Keratinocyte (primary cell): ENCODE data around the gene FUT4. TPM values are rescaled to one million over a fixed set of nuclear protein-coding genes. Genes with fewer than 3 reads are reported as not detected.

Source experiments
- DNase-seq: peaks from one replicate; pipeline ENCODE4 v3.0.0-alpha.2; 2011; ENCODE audit warnings: low read depth, missing footprints, low spot score
- FAIRE-seq: peaks from 2 replicates; lab custom pipeline; 2011; peaks lifted over from hg19 to GRCh38; lab: Jason Lieb, UNC
- H2AFZ ChIP-seq: 2 replicates; pipeline ENCODE4 v1.6.0; 2012; ENCODE audit warnings: low read length, control low read depth, inconsistent platforms; ENCODE audit not compliant: control insufficient read depth
- H3K27ac ChIP-seq: 2 replicates; pipeline ENCODE4 v1.5.1; 2011; ENCODE audit warnings: low read length; ENCODE audit not compliant: control insufficient read depth, insufficient read depth
- H3K27me3 ChIP-seq: 3 replicates; pipeline ENCODE4 v1.6.0; 2011; ENCODE audit warnings: low read length; ENCODE audit not compliant: control insufficient read depth, insufficient read depth; ENCODE audit errors: extremely low read depth
- H3K36me3 ChIP-seq, 2 experiments: 2 replicates in 1 of 2; 3 replicates in 1 of 2; pipeline ENCODE4 v1.5.1; 2011; ENCODE audit warnings: low read length in 2 of 2, mild to moderate bottlenecking in 1 of 2; ENCODE audit not compliant: control insufficient read depth in 2 of 2, insufficient read depth in 2 of 2; ENCODE audit errors: extremely low read depth in 1 of 2
- H3K4me1 ChIP-seq: 3 replicates; pipeline ENCODE4 v1.5.1; 2011; ENCODE audit warnings: low read length; ENCODE audit not compliant: control insufficient read depth, insufficient read depth; ENCODE audit errors: extremely low read depth
- H3K4me2 ChIP-seq: 3 replicates; pipeline ENCODE4 v1.6.0; 2011; ENCODE audit warnings: low read depth, low read length; ENCODE audit not compliant: control insufficient read depth, insufficient read depth; ENCODE audit errors: extremely low read depth
- H3K4me3 ChIP-seq, 3 experiments: fragments of 200-600 bp in 1 of 3; sonication (generic) in 1 of 3; 2 replicates in 2 of 3; 3 replicates in 1 of 3; pipeline ENCODE4 v1.5.1; 2011 to 2016; ENCODE audit warnings: low read length in 3 of 3, mild to moderate bottlenecking in 3 of 3, control low read depth in 2 of 3, inconsistent platforms in 1 of 3, low read depth in 1 of 3, mixed read lengths in 1 of 3, mixed run types in 1 of 3, moderate library complexity in 1 of 3; ENCODE audit not compliant: control insufficient read depth in 2 of 3, insufficient read depth in 2 of 3; ENCODE audit errors: extremely low read depth in 1 of 3
- H3K79me2 ChIP-seq: 2 replicates; pipeline ENCODE4 v1.6.0; 2012; ENCODE audit warnings: low read length; ENCODE audit not compliant: control insufficient read depth, insufficient read depth
- H3K9ac ChIP-seq: 3 replicates; pipeline ENCODE4 v1.6.0; 2011; ENCODE audit warnings: low read length; ENCODE audit not compliant: control insufficient read depth, insufficient read depth; ENCODE audit errors: extremely low read depth
- H3K9me1 ChIP-seq: 3 replicates; pipeline ENCODE4 v1.6.0; 2011; ENCODE audit warnings: low read length; ENCODE audit not compliant: control insufficient read depth, insufficient read depth; ENCODE audit errors: extremely low read depth
- H3K9me3 ChIP-seq: 2 replicates; pipeline ENCODE4 v1.5.1; 2012; ENCODE audit warnings: low read depth, low read length; ENCODE audit not compliant: control insufficient read depth
- H4K20me1 ChIP-seq: 3 replicates; pipeline ENCODE4 v1.6.0; 2011; ENCODE audit warnings: low read length; ENCODE audit not compliant: control insufficient read depth, insufficient read depth; ENCODE audit errors: extremely low read depth
- EZH2 ChIP-seq: IDR thresholded peaks from one replicate; pipeline ENCODE4 v1.6.1; 2012; ENCODE audit warnings: inconsistent platforms, mild to moderate bottlenecking, low read length, moderate library complexity
- dilution Hi-C: fragments of 300-500 bp; cut with MboI; formaldehyde crosslinking; loops from one replicate; pipeline ENCODE4 v1.7.0; 2020; ENCODE audit warnings: low sequenced_read_pairs; ENCODE audit not compliant: extremely low pct_ligation_motif_present
- polyA plus RNA-seq, 5 experiments: library from polyadenylated mRNA; depleted of rRNA in 3 of 5; stranded (reverse) in 3 of 5; stranded (forward) in 1 of 5; unstranded in 1 of 5; fragments of >200 nt; gene quantifications; 1 replicate in 1 of 5; 2 replicates in 3 of 5; 3 replicates in 1 of 5; pipeline versions ENCODE4 v1.2.1 to v1.2.3, GENCODE V29; 2011 to 2012; ENCODE audit warnings: missing spikeins in 2 of 5, low read depth in 1 of 5, low replicate concordance in 1 of 5
- TF ChIP-seq, protein P1 (sequence below), 3 experiments: IDR thresholded peaks in 1 of 3; conservative IDR thresholded peaks in 1 of 3; optimal IDR thresholded peaks in 1 of 3; 2 replicates in 2 of 3; 3 replicates in 1 of 3; pipeline versions ENCODE3 to v1.5.1; 2011; ENCODE audit warnings: low read length in 3 of 3, mild to moderate bottlenecking in 3 of 3, moderate library complexity in 2 of 3, control low read depth in 1 of 3, inconsistent platforms in 1 of 3; ENCODE audit not compliant: insufficient read depth in 2 of 3; ENCODE audit errors: extremely low read depth in 1 of 3

FUT4 gene
- polyA plus RNA-seq, 1 donor (not counting 4 experiments of a cell fraction or from before 2014, with no cell fraction given), result 0.39 TPM

DNA sequence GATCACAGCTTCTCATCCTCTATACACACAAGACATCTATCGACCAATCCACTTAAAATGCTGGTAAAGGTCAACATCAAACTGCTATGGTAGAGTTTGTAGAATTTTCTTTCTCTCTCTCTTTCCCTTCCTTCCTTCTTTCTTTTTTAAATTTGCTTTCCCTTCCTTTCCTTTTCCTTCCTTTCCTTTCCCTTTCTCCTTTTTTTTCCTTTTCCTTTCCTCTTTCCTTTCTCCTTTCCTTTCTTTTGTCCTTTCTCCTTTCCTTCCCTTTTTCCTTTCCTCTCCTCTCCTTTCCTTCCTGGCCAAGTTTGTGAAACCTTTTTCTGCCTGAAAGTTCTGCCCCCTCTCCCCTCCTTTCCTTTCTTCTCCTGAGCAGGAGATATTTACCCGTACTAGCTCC lies 28.3 kb upstream of the FUT4 start:
- no peak overlapping the region for H2AFZ ChIP-seq
- no peaks in the 10 kb centered on the region for H3K36me3 ChIP-seq
- H3K4me1 ChIP-seq, result peaks cover 15% of the 10 kb centered on the region
- H3K9ac ChIP-seq, result no peak overlapping the region
- DNase-seq (no peak), FAIRE-seq (no peak)
- TF ChIP-seq EZH2, result no peak
- TF ChIP-seq, protein P1, sequence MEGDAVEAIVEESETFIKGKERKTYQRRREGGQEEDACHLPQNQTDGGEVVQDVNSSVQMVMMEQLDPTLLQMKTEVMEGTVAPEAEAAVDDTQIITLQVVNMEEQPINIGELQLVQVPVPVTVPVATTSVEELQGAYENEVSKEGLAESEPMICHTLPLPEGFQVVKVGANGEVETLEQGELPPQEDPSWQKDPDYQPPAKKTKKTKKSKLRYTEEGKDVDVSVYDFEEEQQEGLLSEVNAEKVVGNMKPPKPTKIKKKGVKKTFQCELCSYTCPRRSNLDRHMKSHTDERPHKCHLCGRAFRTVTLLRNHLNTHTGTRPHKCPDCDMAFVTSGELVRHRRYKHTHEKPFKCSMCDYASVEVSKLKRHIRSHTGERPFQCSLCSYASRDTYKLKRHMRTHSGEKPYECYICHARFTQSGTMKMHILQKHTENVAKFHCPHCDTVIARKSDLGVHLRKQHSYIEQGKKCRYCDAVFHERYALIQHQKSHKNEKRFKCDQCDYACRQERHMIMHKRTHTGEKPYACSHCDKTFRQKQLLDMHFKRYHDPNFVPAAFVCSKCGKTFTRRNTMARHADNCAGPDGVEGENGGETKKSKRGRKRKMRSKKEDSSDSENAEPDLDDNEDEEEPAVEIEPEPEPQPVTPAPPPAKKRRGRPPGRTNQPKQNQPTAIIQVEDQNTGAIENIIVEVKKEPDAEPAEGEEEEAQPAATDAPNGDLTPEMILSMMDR (optimal IDR thresholded peaks at IDR 0.05 in 1 of 3, IDR thresholded peaks at IDR 0.05 in 1 of 3, conservative IDR thresholded peaks at IDR 0.05 in 1 of 3; ENCODE audit: extremely low read depth in 1 of 3, insufficient read depth in 2 of 3, low read length in 3 of 3), result no peak
- H3K79me2 ChIP-seq, result no peaks in the 10 kb centered on the region
- H3K4me3 ChIP-seq, result no peak overlapping the region
- dilution Hi-C loops, result no loop called here
- no peaks in the 10 kb centered on the region for H3K27me3 ChIP-seq
- no peaks in the 10 kb centered on the region for H4K20me1 ChIP-seq
- H3K27ac ChIP-seq, result no peak overlapping the region
- H3K4me2 ChIP-seq, result no peak overlapping the region
- H3K9me1 ChIP-seq, result no peaks in the 10 kb centered on the region
- no peaks in the 10 kb centered on the region for H3K9me3 ChIP-seq

DNA sequence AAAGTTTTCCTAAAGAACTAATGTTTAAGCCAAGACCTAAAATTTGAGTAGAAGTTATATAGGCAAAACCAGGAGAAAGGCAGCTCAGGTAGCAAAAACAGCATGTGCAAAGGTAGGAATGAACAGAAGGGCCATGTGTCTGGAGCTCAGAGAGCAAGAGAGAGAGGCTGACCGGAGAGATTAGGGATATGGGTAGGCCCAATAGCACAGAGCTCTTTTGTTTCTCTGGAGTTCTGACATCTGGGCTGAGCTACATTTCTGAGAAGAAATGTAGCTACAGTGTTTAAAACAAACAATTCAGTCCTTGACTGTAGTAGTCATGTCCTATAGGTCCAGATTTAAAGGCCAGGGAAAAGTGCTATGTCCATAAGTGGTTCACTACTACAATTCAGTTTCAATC lies 27.0 kb upstream of the FUT4 start:
- TF ChIP-seq EZH2, result no peak
- TF ChIP-seq, protein P1 (optimal IDR thresholded peaks at IDR 0.05 in 1 of 3, IDR thresholded peaks at IDR 0.05 in 1 of 3, conservative IDR thresholded peaks at IDR 0.05 in 1 of 3; ENCODE audit: extremely low read depth in 1 of 3, insufficient read depth in 2 of 3, low read length in 3 of 3), result no peak
- no peak overlapping the region for H2AFZ ChIP-seq
- H3K9ac ChIP-seq, result no peak overlapping the region
- dilution Hi-C loops, result no loop called here
- H3K9me3 ChIP-seq, result no peaks in the 10 kb centered on the region
- H3K27me3 ChIP-seq, result no peaks in the 10 kb centered on the region
- H3K9me1 ChIP-seq, result no peaks in the 10 kb centered on the region
- H4K20me1 ChIP-seq, result no peaks in the 10 kb centered on the region
- no peak overlapping the region for H3K27ac ChIP-seq
- H3K4me3 ChIP-seq, result no peak overlapping the region
- FAIRE-seq (no peak), DNase-seq (no peak)
- H3K4me2 ChIP-seq, result no peak overlapping the region
- no peaks in the 10 kb centered on the region for H3K36me3 ChIP-seq
- H3K79me2 ChIP-seq, result no peaks in the 10 kb centered on the region
- peaks cover 15% of the 10 kb centered on the region for H3K4me1 ChIP-seq
